ENCODE results near the gene PADI4.
"Not testable (repeated sequence)": the region's sequence is repeated elsewhere in the genome, so short reads cannot be mapped to it uniquely, and the experiment has no call there.

PADI4 gene

DNA sequence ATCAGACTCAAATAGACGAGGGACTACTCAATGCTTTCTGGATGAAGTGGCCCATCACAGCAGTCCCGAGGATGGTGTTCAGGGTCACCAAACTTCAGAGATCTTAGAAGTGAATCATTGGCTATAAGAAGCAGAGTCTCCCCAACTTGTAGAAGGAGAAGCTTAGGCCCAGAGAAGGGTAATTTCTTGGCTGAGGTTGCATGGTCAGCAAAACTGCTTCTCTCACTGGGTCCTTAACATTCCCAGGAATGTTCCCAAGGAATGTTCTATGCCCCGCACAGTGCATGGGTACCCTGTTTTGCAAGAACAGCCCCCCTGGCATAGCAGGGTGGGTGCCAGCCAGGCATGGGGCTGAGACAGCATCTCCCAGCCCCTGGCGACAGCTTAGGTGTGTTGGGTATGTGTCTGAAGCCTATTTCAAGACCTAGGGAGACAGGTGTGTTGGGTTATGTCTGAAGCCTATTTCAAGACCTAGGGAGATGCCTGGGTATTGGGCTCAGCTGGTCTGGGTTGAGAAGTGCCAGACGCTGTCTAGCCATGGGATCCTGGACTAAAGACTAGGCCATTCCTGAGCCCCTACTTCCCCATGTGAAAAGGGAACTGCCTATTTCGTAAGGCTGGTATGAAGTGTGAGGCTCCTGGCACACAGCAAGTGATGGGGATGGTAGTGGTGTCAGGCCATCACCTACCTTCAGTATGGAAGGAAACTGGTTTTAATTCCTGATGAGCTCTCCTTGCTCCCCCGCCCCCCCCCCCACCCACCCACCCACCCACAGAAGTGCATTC lies 90.1 kb downstream of the PADI4 start:
- DNase-seq = peak; percentile 50 to 63

DNA sequence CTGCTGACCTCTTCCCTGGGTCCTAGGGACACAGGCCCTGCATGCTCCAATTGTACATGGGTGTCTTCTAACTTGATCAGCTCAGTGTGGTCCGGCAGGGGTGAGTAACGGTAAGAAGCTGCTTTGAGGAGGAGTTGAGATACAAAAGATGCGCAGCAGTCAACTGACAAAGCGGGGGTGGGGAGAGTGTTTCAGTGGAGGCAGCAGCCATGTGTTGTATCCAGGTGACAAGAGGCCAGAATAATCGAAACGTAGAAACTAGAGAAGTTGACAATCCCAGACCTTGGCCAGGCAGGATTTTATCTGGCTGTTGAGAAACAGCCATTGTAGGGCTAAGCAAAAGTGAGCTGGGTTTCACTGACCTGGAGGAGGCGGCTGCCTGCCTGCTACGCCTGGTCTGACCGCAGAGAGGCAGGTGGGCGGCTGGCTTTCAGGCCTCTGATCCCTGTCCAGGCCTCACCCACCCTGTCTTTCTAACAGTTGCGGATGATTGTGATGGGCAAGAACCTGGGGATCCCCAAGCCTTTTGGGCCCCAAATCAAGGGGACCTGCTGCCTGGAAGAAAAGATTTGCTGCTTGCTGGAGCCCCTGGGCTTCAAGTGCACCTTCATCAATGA lies 92.8 kb downstream of the PADI4 start:
- no peak for DNase-seq

DNA sequence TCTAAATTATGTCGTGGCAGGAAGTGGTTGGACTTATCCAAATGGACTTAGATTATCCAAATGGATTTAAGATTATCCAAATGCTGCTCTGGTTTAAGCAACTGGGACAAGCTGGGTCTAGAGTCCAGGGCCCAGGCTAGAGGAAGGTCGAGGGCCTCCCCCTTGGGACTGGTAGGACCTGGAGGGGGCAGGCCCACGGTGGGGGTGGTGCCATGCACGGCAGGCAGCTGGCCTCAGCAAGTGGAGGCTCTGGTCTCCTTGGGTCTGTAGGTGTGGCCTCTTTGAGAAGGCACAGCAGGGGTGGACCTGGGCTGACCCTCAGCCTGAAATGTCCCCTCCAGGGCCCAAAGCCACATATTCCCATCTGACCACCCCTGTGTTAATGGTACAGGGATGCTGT lies 93.8 kb downstream of the PADI4 start:
- no peak for DNase-seq

DNA sequence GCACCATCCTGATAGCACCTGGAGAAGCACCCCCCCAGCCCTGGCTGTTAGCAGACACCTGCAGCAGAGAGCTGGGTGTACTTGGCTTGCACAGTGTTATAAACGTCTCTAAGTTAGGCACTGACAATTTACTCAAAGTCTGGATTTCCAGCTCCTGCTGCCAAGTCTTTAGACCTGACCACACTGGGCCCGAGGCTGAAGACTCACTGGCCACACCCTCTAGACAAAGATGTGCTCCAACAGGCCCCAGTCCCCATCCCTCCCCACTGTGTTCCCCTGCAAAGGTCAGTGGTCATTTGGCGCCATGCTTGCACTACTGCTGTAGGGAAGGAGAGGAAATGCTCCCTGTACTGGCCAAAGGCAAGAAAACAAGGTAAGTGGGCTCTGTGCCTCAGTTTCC lies 95.1 kb downstream of the PADI4 start:
- no peak for DNase-seq

DNA sequence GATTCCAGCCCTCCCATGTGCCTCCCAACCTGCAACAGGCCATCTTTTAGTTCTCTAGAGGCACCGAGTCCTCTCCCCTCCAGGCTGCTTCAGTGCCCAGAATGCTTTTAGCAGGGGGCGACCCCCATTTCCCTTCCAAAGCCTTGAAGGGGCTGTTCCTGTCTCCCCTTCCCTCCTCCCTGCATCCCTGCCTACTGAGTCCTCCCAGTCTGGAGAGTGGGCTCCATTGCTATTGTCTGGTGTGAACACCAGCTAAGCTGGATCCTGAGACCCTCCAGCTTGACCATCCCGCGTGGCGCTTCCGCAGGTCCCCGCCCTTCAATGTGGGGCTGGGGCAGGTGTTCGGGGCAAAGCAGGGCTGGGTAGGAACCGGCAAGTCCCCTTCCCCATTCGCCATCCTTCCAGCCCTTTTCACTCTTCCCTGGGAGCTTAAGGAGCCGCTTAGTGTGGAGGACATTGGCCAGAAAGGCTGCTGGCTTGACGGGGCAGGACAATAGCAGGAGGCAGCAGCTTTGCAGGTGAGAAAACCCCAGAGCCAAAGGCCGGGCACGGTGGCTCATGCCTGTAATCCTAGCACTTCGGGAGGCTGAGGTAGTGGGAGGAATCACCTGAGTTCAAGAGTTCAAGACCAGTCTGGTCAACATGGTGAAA lies 96.2 kb downstream of the PADI4 start:
- no peak for DNase-seq

DNA sequence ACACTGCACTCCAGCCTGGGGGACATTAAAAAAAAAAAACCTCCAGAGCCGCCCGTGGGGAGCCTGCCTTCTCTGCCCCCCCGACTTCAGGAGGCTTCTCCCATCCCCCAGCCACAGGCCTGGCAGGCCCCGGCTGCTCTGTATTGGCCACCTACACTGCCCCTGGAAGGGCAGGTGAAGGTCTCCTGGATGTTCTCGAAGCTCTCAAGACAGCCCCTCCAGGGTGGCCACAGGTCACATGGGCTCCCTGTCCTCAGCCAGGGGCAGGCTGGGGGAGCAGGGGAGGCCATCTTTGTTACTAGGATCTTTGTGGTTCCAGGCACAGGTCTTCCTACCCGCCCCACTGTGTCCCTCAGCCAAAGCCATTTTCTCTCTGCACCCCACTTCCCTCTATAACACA lies 96.8 kb downstream of the PADI4 start:
- no peak for DNase-seq

DNA sequence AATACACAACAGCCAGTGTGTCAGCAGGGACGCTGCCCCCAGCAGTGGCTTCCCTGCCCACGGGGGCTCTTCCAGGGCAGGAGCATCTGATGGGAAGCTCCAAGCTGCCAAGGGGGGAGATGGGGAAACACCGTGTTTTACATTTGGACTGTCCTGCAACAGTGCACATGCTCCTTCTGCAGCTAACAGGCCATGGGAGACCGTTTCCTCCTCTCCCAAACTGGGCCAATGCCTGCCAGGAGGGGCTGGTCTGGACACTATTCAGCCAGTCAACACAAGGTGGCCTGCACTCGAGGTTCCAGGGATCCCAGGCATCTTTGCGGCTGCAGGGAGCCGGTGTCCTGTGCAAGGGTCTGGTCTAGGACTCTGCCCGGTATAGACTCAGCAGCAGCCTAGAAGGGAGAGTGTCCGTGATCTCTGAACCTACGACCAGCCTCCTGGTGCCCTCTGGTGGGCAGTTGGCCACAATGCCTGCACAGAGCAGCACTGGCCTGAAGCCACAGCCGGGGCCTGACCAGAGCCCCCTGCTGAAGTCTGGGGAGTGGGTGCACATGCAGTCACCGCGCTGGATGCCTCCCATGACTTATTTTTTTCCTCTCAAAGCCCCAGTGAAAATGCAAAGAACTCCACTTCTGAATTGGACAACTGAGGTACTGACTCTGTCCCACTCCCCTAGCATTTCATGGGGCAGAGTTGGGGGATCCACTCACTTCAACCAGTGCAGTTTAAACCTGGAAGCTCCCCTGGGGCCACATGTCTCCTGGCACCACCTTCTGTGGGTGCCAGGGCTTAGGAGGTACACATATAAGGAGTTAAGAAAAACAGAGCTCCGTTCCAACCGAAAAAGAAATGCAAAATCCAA lies 98.1 kb downstream of the PADI4 start:
- peak; percentile 48 to 52 for DNase-seq

DNA sequence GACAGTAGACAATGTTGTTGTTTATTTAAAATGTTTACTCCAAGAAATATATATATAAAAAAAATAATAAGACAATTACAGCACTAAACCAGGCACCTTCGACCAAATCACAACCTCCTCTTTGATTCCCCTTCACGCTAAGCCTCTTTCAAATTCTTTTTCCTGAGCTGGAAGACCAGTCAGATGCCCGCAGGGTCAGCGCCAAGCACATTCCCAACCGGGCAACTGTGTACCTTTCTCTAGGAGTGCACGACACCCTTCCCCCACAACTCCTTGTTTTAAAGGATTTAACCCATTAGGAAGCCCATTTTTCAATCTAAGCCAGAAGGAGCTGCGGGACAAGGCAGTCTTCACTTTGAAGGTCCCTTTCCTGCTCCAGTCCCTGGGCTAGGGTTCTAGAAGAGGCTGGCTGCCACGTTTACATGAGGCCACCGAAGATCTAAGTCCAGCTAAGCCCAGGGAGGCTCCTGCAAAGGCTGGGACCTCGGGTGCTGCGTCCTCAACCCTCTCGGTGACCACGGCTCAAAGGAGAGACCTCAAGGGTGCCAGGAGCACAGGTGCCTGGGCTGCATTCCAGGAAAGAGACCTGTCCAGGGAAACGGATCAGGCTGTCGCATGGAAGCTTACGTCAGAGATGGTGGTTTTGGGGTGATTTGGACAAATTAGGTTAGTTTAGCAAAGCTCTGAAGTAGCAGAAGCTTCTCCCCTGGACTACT lies 98.9 kb downstream of the PADI4 start:
- DNase-seq = not testable (repeated sequence)

DNA sequence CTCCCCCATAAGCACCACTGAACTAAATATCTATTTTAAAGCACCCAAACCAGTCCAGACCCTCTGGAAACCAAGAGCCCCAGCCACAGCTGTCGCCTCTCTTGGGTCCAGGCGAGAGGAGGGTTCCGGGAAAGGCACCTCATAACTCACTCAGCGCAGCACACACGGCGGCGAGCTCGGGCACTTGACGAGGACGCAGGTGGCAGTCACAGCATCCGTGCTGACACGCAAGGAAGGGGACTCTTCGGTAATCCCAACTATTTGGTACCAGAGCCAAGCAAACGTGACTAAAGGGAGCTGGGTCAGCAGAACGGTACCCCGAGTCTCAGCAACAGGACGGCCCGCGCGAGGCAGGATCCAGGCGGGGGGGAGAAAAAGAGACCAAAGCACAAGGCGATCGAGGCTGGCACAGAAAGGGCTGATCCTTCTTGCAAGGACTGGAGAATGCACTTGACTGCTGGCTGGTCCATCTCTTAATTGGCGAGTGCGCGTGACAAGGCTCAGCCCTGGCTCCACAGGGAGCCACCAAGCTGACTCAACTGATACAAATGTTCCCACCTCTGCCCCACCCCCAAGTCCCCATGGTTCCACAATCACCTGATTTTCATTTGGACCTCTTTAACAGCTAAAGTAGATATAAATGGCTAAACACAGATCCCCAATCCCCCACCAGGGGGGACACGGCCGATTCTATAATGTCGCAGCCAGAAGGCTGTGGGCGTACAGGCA lies 100.0 kb downstream of the PADI4 start:
- DNase-seq = not testable (repeated sequence)

DNA sequence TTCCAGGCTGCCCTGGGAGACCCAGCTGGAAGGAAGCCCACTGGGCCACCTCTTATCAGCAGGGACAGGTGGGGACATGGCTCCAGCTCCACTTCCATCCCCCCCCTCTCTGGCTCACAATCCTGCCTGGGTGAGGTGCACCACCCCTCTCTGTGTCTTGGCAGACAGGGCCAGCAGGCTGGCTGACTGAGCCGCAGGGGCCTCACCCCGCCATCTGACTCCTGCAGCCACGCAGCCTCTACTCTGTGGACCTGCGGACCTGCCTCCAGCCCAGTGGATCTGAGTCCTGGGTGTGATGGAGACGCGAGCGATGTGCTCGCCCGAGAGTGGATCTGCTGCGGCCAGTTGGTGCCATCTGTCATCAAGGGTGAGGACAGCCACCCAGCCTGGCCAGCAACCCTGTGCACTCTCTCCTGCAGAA lies 101.4 kb downstream of the PADI4 start:
- DNase-seq = no peak

DNA sequence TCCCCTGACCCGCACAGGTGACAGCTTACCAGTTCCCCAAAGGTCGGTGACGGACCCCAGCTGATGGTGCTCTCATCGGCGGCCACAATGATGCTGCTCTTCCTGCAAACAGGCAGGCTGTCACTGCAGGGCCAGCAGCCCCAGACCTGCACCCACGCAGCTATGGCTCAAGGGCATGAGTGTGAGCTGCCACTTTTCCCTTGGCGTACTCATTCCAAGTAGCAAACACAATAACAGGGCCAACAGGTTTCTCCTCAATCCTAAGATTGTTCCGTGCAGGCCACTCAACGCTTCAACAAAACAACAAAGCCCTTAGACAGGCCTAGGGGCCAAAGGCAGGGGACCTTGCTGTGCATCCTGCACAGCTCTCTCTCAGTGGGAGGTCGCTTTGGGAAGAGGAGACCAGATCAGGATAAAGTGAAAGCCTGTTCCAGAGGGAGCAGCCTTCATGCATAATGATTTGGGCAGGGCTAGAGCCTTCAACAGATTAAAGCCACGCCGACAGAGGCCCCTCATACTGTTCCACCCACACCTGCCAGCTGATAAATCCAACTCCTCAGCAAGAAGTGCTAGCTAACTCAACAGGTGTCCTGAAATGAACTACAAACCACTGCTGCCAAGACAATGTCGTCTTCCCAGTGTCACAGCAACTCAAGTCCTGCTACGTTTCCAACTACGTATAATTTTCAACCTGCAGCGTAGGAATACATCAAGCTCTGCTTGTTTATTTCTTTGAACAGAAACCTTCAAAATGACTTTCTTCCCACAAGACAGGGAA lies 104.3 kb downstream of the PADI4 start:
- DNase-seq = no peak

Data from AML-193 (cell line).